ENCODE results near the gene CDK6.

GRCh38 chr7:92595281-92595680 is 241.1 kb downstream of the CDK6 start:
- TF ChIP-seq BHLHE40 (IDR thresholded peaks at IDR 0.05; ENCODE audit: borderline replicate concordance) (no peak), SP1 (IDR thresholded peaks at IDR 0.05) (no peak), FOXK2 (IDR thresholded peaks at IDR 0.05) (no peak), SUZ12 (IDR thresholded peaks at IDR 0.05) (no peak), ELF4 (IDR thresholded peaks at IDR 0.05) (no peak), PKNOX1 (IDR thresholded peaks at IDR 0.05) (no peak), L3MBTL2 (conservative IDR thresholded peaks at IDR 0.05) (no peak), LEF1 (IDR thresholded peaks at IDR 0.05; ENCODE audit: borderline replicate concordance) (no peak), FOXM1 (IDR thresholded peaks at IDR 0.05; ENCODE audit: borderline replicate concordance) (no peak), ARNT (IDR thresholded peaks at IDR 0.05) (no peak), HDGF (IDR thresholded peaks at IDR 0.05; ENCODE audit: borderline replicate concordance) (no peak), TARDBP (IDR thresholded peaks at IDR 0.05) (no peak), CTBP1 (IDR thresholded peaks at IDR 0.05; ENCODE audit: borderline replicate concordance) (no peak)
